NCI-H69 (cell line): Measurements from ENCODE around the gene UBXN11.
A peak's percentile ranks its signal among the peaks of the same experiment; 100 is the strongest.
"Not testable (repeated sequence)": the region's sequence is repeated elsewhere in the genome, so short reads cannot be mapped to it uniquely, and the experiment has no call there.

Source experiments
- DNase-seq: peaks from one replicate; lab custom pipeline; 2025; lab: John Stamatoyannopoulos, UW

UBXN11 gene

GRCh38 chr1:26336477-26337205 lies 30.2 kb upstream of the UBXN11 start:
- DNase-seq, result peak; percentile 85

- DNase-seq, result peak; percentile 50
Measured at GRCh38 chr1:26335774-26336476, 29.5 kb upstream of the UBXN11 start.

GRCh38 chr1:26333312-26333711 lies 26.9 kb upstream of the UBXN11 start:
- DNase-seq, result not testable (repeated sequence)

- no peak for DNase-seq
Measured at GRCh38 chr1:26330276-26330675, 23.8 kb upstream of the UBXN11 start.

GRCh38 chr1:26329380-26329779 lies 22.9 kb upstream of the UBXN11 start:
- not testable (repeated sequence) for DNase-seq

GRCh38 chr1:26328597-26328996 lies 22.2 kb upstream of the UBXN11 start:
- DNase-seq, result peak; percentile 27

GRCh38 chr1:26327956-26328362 lies 21.5 kb upstream of the UBXN11 start:
- peak; percentile 90 for DNase-seq

GRCh38 chr1:26324550-26324949 lies 18.1 kb upstream of the UBXN11 start:
- no peak for DNase-seq

- DNase-seq, result no peak
Measured at GRCh38 chr1:26323382-26323781, 16.9 kb upstream of the UBXN11 start.

GRCh38 chr1:26322042-26322331 lies 15.6 kb upstream of the UBXN11 start:
- DNase-seq, result no peak

GRCh38 chr1:26321315-26322041 lies 15.0 kb upstream of the UBXN11 start:
- DNase-seq, result peak; percentile 74

- no peak for DNase-seq
Measured at GRCh38 chr1:26320896-26321295, 14.5 kb upstream of the UBXN11 start.

- DNase-seq, result no peak
Measured at GRCh38 chr1:26318338-26319064, 12.1 kb upstream of the UBXN11 start.

- DNase-seq, result no peak
Measured at GRCh38 chr1:26317612-26318337, 11.3 kb upstream of the UBXN11 start, which contains the start of gene CD52. Gene CD52 (plus strand): TSS chr1:26317958. CDS start chr1:26318018, 60 bp downstream.

GRCh38 chr1:26317146-26317545 lies 10.7 kb upstream of the UBXN11 start:
- no peak for DNase-seq

GRCh38 chr1:26315874-26316850 lies 9.7 kb upstream of the UBXN11 start:
- no peak for DNase-seq

- DNase-seq, result no peak
Measured at GRCh38 chr1:26314501-26314900, 8.1 kb upstream of the UBXN11 start.

- DNase-seq, result not testable (repeated sequence)
Measured at GRCh38 chr1:26307966-26308899, 1.8 kb upstream of the UBXN11 start.

GRCh38 chr1:26307363-26307781 lies 936 bp upstream of the UBXN11 start:
- DNase-seq, result peak; percentile 30
